ENCODE data around the gene P4HA2. TPM values are rescaled to one million over a fixed set of nuclear protein-coding genes. Genes with fewer than 3 reads are reported as not detected.

P4HA2 gene
- polyA plus RNA-seq, 10 donors: 52.9 to 81.0 (median 60.4) TPM

DNA sequence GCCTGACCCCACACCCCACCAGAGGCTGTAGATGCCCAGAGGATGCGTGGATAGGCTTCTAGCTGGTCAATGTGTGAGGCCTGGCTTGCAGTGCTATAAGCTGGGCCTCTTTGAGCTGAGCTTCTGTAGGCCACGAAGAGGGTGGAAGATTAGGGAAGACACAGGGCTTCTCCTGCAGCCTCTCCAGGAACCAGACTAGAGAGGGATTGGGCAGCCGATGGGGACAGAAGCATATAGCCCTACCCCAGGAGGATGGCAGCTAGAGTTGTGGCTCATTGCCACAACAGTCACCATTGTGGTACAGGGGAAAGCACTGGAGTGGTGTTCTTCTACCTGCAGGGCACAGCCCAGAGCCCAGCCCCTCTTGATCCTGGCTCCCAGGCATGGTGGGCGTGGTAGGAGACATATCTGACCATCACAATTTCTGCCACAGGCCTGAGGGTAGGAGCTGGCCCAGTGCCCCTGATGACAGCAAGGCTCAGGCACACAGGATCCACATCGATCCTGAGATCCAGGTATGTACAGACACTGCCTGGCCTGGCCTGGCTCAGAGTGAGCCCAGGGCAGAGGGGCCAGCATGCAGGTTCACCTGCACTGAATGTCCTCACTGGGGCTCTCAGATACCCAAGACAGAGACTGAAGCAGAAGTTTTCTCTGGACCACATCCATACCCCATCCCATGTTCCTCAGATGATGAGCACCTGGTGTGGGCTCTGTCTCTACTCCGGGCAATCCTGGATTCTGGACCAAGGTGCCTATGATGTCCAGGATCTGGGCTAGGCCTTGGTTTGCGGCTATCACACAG lies 38.6 kb upstream of the P4HA2 start:
- no peak for DNase-seq

DNA sequence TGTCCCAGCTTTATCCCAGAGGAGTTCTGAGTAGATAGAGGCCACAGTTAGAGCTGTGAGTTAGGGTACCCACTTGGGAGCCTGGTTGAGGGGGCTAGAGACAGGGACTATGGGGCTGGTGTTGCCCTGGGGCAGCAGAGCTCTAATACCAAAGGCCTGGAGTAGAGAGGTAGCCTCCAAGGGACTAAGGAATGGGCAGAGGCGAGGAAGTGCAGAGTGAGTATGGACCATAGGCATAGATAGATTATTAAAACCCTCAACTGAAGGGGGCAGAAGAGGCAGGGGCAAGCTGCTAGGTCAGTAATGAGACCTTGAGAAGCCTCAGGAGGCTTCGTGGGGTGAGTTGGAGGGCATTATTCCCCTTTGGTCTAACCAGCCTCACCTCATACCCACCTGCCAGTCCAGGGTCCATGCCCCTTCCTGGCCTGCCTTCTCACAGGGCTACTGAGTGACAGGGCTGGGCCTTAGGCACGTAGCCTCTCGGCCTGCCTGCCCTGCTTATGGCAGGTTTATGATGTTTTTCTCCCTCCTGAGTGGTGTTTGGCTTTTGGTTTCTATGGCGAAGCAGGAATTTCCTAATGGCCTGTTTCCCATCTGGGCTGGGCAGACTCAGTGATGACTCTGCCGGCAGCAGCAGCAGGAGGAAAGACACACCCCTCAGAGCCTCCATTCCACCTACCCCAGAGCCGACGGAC lies 37.8 kb upstream of the P4HA2 start:
- DNase-seq: peak; percentile 89 to 95 (median 91)

DNA sequence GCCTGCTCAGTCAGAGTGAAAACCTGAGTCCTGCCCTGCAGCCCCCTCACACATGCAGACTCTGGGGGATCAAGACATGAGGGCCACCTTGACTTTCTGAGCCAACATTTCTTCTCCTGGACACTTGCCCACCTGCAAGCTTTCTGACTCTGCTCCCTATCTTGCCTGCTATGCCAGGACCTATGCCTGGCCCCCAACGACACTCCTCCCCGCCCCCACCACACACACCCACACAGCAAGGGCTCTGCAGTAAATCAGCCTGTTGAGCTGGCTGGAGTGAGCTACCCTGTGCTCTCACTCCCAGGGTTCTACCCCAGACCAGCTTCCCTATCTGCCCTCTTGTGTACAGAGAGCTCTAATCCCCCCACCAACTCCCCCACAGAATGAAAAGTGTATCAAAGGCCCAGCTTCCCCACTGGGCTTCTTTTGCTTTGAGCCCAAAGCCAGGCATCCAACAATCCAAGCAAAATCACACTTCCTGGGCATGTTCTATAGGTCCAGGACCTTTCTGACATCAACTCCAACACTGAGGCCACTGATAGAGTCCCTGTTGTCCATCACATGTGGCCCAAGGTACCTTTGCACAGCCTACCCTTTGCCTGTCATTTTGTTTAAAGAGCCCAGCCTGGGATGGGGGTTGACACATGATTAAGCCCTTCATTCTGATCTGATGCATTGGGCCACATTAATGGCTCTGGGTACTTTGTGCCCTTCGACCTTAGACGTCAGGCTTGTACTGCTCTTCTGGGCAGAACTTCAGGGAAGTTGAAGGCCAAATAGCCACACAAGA lies 37.1 kb upstream of the P4HA2 start:
- DNase-seq: peak in 1 of 3 donors; percentile 11

DNA sequence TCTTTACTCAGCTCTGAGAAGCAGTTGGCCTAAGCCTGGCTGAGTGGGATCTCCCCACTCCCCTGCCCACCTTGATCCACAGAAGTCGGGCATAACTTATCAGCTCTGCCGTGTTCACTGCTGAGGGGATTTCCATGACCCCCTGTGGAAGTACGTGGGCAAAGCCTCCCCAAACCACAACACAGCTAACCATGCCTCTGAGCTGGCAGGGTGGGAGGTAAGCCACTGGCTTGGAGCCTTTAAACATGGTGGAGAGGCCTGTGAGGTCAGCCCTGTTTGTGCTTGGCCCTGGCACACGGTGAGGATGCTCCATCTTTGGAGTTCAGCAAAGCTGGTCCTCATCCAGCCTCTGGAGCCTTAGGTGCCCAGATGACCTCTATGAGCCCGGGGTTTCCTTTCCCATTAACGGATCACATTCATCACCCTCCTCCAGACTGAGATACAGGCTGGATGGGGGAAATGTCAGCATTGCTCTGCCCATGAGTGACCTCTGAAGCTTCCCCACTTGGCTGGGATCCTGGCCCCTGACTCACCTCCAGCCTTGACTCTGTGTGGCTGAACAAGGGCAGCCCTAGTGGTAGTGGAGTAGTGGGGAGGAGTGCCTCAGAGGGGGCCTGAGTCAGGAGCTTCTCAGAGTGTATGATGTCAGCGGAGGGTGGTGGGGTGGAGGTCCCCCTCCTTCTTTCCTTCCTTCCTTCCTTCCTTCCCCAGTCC lies 36.1 kb upstream of the P4HA2 start:
- peak in 2 of 3 donors; percentile 7 to 74 for DNase-seq

DNA sequence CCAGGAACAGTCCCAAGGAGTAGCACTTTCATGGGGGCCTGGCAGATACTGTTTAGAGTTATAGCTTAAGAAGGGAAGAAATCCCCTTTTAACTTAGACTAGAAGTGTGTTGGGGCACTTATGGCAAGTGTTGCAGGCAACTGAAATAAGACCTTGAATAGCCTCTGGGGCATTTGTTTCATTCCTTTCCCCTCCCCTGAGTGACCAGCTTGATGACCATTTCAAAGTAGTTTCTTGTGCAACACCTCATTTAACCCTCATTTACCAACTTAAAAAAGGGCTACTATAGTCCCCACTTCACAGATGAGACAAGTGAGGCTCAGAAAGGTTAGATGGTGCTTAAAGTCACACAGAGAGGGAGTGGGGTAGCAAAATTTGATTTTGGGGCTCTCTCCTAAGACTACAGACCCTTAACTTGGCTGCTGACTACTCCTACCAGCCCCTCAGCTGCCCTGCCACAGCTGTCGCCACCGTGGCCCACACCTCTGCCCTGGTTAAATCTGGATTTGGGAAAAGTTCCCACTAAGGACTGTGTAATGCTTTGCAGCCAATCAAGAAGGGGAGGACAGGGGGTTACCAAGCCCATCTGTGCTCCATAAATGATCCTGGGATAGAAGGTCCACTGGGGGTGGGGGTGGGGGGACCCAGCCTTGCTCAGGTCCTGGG lies 35.4 kb upstream of the P4HA2 start:
- DNase-seq: no peak

DNA sequence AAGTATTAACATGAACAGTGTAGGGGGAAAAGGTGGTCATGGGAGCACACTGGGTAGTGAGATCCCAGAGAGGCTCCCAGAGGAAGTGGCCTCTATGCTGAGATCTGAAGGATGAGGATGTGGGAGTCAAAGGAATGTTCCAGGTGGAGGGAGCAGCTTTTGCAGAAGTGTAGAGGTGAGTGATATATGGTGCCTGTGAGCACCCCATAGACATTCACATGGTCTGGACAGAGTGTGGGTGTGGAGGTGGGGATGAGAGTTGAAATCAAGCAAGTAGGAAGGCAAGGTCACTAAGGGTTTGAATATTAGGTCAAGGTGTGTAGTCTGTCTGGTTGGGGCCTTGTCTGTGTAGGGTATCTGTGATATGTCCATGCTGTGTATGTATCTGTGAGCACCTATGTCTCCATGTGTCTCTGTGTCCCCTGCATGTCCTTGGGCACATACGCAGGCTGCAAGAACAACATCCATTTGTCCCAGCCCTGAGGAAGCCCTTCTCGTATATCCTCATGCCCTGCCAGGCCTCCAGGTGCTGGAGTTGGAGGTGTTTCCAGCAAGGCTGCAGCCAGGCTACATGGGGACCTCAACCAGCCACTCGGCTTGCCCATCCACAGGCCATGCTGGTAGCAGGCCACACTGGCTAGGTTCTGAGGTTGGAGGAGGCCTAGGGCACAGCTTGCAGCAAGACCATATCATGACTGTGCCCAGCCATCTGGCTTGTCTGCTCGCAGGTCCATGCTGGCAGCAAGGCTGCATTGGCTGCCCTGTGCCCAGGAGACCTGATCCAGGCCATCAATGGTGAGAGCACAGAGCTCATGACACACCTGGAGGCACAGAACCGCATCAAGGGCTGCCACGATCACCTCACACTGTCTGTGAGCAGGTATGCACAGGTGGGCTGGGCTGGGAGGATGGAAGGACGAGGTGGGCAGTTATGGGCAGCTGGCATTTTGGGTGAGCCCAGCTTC lies 34.5 kb upstream of the P4HA2 start:
- no peak for DNase-seq

DNA sequence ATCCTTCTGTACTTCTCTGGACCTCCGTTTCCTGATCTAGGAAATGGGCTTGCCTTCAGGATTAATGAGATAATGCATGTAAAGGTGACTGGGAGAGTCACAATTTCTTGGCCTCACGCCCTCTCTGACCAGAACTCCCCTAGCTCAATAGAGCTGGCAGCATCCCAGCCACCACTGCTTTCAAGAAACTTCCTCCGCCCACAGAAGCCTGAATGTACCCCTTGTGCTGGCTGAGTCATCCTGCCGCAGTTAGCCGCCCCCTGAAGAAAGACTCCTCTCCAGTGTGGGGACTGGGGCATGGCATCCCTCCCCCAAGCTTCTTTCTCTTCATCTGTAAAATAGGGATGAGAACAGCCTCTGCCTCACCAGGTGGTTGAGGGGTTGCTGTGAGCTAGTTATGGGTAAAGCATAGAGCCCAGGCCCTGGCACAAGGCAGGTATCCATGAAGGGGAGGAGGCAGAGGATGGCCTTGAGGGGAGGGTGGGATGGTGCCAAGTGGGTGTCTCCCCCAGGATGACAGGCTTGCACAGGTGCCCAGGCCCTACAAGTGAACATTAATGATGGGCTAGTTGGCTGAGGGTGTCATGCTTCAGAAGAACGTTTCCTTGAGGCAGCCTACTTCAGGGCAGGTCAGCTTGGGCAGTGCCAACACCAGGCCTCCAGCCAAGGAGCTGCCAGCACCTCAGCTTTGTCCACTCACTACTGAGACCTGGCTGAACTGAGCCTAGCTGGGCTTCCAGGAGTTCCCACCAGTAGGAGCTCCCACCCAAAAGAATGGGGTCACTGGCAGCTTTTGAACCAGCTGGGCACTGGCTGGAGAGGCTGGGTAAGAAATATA lies 33.3 kb upstream of the P4HA2 start:
- peak in 2 of 3 donors; percentile 14 to 74 for DNase-seq

DNA sequence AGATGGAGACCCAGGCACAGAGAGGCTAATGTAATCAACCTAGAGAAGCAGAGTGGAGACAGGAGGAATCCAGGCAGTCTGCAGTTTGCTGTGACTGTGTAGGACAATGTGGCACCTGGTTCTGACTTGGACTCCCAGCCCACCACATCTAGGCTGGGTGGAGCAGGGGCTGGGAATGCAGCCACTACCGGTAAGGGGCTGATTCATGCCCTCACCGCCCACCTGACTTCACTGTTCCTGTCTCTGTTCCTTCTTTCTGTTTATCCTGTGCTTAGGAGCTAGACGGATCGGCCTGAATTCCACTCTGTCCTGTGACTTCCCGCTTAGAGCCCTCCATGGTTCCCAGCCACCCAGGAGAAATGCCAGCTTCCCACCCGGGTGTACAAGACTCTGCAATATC lies 32.4 kb upstream of the P4HA2 start:
- DNase-seq: no peak

DNA sequence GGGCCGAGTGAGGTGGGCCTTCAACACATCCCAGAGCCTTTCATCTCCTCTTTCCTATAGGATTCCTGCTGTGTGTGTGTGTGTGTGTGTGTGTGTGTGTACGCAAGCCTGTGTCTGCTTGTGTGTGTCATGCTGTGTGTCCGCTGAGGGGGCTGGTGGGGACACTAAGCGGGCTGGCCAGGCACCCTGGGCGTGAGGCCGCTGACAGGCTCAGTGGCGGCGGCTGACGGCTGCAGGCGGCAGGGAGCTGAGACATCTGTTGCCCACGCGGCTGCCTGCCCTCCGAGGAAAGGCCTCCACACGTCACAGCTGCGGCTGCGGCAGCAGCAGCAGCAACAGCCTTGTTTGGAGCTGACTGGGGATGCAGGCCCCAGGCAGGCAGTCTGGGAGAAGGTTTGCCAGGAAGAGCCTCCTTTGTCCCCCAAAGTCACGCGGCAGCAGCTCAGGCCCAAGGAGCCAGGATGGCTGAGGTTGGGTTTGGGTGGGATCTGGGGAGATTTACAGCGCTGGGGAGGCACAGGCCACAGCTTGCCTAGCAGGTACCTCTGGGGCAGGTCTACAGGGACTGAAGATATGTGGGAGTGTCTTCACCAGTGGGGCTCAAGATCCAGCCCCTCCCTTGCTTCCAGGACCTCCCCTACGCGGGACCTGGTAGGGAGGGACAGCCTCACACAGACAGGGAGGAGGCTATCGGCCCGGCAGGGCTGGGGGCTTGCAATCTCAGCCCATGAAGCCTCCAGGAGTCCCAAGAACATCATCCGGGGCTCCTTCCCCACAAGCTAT lies 31.6 kb upstream of the P4HA2 start:
- peak; percentile 74 to 91 (median 82) for DNase-seq

DNA sequence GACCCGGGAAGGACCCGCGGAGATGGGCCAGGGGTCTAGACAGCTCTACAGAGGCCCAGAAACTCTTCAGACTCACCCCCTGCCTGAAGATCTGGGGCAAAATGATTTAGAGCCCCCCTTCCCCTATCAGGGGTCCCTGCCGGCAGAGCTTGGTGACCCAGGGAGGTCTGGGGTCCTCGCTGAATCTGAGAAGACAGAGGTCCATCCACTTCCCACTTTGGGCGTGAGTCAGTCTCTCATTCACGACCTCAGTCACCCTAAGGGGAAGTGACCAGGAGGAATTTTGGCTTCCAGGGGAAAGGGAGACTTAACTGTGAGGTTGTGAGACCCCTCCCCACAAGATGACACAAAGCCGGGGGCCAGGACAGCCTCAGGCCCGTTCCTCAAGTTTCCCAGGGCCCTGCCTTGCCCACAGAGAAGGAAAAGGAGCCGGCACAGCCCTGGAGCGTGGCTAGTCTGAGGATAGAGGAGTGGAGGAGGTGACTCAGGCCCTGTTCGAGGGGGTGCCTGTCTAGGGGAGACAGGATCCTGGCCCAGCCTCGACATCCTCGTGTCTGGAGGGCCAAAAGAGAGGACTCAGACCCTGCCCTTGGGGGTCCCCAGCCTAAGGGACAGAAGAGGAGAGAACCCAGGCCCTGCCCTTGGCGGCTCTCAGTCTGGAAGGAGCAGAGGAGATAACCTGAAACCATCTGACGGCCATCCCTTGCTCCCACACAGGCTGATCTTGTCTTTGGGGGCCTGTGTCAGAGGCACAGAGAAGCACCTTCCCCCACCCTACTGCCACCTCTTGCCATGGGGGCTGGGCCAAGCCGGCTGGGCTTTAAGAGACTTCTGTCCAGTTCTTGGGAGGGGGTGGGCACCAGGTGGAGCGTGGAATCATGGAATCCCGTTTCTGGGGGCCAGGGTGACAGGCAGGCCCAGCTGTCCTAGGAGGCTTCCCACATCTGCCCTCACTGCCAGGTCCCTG lies 30.7 kb upstream of the P4HA2 start:
- DNase-seq: peak in 2 of 3 donors; percentile 46 to 78

DNA sequence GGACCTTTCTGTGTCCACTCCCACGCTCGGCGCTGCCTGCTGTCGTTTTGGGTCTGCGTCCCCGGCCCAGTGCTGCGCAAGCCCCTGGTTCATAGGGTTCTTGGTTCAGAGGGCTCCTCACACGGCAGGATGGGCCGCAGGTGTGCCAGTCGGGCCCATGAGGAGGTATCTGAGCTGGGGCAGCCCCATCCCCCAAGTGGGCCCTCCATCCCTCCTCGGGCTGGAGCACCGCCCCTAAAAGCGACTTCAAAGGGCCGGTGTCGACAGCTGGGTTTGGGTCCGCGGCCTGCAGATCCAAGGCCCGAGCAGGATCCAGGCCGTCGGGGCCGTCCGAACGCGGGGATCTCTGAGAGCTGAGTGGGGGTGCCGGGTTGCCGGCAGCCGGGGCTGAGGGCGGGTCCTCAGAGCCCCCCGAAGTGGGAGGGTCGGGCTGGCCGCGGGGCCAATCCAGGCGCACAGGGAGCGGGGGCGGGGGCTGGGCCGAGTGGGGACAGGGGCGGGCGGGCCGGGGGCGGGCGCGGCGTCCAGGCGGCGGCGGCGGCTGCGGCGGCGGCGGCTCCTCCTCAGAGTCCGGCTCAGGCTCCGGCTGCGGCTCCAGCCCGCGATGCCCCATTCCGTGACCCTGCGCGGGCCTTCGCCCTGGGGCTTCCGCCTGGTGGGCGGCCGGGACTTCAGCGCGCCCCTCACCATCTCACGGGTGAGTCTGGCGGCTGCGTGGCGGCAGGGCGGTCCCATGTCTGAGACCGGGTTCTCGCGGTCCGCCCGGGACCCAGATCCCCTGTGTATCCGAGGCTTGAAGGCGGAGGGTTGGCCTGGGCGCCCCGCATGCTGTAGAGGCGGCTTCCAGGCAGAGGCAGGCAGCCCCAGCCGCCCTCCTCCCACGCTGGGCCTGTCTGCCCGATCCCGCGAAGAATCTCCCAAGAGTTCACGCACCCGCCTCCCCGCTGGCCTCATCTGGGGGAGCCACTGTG lies 29.8 kb upstream of the P4HA2 start, which contains the start of gene PDLIM4:
Gene PDLIM4 (plus strand): TSS at position 566 of the 971 bp plus-strand sequence. CDS start 39 bp downstream, at position 605.
- peak; percentile 47 to 90 (median 71) for DNase-seq

DNA sequence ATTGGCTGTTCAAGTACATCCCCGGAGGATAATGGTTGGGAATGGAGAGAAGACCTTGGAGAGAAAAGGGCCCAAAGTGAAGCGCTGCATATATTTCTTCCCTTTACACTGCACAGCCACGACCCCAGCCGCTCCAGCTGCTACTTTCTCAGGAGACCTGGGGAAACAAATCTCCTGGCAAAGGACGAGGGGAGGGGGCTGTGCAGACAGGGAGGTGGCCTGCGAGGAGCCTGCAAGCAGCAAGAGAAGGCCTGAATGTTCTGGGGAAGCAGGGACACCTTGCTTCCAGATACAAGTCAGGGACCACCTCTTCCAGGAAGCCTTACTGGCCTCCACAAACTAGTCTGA lies 29.1 kb upstream of the P4HA2 start:
- no peak for DNase-seq

DNA sequence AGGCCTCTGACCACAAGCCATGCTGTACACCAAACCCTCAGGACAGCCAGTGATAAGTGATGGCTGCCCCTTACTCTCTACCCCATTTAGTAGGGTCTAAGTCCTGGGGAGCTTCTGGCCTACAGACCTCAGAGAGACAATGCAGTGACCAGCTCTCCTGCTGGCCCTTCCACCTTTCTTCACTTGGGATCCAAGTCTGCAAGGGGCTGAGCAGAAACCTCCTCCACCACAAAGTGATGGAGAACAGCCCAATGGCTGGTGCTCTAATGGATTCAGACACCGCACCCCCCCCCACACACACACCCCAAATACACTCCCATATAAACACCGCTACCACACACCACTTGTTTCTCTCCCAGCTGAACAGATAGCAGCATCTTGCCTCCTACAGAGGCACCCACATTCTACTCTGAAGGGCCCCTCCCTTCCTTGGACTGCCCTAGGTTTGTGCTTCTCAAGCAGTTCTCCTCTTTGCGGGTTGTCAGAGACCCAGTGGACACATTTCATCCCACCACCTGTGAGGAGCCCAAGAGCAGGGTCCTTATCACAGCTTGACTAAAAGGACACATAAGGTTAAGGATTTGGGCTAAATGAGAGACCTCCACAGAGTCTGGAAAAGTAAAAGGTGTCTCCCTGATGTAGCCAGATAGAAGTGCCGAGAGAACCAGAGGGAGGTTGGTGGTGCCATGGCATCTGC lies 28.6 kb upstream of the P4HA2 start:
- DNase-seq: no peak

DNA sequence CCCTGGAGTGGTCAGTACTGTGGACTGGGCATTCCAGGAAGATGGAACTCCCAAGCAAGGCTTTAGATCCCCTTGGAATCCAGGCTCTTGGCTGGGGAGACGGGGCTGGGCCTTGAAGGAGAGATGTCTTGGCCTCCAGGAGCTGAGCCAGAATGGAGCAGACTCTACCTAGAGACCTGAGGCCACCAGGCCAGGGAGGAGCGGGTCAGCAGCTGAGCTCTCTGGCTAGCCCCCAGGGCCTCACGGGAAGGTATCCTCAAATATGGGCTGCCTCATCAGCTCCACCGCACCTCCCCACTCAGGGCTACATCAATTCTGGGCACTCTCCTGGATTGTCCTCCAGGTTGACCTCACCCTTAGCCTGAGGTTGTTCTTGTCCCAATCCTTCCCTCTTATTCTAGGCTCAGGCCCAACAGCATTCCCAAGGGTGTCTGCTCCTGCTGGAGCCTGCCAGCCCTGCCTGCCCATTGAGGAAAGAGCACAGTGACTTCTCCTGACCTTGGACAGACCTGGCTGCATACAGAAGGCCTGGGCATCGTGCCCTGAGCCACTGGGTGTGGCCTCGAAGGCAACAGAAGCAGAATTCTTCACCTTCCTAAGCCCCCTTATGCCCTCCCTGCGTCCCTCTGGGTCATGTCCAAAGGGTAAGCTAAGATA lies 26.8 kb upstream of the P4HA2 start:
- DNase-seq: no peak
